HG02623 (cell line): Measurements from ENCODE around the gene SAP30L.
A peak's percentile ranks its signal among the peaks of the same experiment; 100 is the strongest.

Experiments
- ATAC-seq: cut with Tn5 transposase; IDR thresholded peaks from one replicate; pipeline ENCODE4 v1.9.1; 2021; ENCODE audit warnings: moderate library complexity; ENCODE audit not compliant: unreplicated experiment

Gene SAP30L

DNA sequence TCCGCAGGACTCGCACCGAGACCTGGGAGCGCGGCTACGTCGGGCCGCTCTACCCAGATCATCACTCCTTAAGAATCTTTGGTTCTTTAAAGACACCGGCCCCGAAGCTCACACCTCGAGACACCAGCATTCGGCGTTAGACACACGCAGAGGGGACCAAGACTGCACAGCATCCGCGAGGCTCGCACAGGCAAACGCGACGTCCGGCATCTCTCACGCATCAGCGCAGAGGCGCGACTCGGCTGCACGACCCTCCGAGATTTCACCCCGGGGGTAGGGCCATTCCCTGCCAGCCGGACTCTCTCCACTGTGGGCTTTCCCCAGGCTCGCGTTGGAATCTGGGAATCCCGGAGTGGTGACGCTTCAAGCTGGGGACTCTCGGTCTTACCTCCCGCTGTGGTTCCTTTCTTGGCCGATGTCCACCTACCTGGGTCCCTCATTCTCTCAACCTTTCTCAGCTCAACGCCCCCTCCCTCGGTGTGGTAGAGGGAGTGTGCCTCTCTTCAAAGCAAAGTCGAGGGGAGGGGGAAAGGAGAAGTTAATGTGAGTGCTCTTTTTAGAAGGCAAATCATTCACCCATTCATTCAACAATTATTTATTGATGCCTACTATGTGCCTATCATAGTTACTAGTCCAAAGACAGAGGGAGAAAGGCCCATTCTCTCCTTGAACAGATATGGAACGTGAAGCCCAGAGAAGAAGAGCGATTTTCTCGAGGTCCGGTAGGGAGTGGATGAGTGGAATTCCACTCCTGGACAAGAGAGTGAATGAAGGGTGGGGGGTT lies 33.6 kb downstream of the SAP30L start:
- no peak for ATAC-seq

DNA sequence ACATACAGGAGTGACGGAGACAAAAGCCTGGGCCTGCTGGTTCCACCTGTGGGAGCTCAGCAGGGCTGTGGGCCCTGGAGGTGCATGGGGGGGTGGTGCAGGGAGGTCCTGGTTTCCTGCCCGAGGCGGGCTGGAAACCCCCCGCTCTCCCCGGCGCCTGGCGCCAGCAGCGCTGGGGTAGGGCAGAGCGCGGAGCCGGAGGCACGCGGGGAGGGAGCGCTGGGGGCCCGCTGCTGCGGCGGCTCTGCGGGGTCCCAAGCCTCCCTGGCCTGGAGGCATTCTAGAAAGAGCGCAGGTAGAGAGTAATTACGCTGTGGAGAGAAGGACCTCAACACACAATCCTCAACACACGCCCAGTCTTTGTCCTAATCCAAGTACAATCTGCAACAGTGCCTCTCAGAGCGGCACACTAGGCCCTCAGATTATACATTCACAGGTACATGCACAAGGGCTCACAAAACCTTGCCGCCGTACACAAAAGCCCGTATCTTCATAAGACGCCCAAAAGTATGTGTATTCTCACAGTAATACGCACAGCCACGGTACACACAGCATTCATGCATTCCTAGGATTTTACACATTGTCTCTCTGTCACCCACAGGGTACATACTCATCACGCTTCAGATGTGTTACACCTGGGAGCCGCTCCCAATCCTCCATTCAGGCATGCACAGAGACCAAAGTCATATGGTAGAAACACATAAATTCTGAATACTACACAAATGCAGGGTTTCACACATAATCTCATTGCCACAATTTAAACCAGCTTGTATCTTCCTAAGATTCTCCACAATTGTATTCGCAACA lies 34.4 kb downstream of the SAP30L start:
- ATAC-seq: no peak

DNA sequence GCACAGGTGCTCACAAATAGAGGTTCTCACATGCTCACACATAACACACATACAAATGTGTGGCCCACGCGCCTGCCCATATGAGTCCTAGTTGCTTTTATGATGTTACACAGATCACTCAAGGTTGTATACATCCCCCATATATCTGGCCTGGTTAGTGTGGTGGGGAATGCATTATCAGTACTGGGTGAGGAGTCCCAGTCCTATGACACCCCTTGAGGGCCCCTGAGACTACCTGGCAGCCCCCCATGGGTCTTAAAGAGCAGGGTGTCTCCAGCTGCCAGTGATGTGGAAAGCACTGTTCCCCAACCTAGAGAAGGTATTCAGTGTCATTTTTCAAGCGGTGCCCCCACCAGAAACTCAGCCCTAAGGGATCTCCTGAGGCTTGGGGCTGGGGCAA lies 35.0 kb downstream of the SAP30L start:
- ATAC-seq: no peak

DNA sequence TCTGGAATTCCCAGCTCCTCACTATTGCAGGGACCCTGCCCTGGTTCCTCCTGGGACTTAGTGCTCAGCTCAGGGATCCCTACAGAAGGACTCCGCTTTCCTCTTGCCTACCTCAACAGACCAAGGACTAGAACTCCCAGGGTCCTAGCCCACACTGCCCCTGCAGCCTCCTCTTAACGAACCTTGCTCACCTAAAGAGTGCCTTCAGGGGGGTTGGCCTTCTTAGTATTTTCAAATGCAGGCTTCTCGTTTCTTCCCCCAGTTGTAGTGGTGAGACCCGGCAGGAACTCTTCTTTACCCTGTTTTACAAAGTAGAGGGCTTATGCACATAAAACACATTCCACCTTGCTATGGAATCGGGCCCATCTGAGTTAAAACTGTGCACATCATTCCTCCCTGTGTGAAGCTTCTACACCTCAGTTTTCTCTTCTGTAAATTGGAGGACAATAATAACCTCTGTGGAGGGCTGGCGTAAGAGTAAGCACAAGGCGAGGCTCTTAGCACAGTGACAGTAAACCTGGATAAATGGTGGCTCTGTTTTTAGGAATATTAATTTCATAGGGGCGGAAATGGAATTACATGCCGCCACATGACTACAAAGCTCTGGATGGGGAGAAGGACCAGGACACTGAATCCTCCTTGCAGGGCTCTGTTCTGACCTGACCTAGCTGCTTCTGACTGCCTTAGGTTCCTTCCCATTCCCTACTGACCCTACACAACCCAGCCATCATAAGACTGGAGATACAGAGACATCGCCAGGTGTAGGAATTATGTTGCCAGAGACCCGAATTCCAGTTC lies 36.0 kb downstream of the SAP30L start:
- no peak for ATAC-seq

DNA sequence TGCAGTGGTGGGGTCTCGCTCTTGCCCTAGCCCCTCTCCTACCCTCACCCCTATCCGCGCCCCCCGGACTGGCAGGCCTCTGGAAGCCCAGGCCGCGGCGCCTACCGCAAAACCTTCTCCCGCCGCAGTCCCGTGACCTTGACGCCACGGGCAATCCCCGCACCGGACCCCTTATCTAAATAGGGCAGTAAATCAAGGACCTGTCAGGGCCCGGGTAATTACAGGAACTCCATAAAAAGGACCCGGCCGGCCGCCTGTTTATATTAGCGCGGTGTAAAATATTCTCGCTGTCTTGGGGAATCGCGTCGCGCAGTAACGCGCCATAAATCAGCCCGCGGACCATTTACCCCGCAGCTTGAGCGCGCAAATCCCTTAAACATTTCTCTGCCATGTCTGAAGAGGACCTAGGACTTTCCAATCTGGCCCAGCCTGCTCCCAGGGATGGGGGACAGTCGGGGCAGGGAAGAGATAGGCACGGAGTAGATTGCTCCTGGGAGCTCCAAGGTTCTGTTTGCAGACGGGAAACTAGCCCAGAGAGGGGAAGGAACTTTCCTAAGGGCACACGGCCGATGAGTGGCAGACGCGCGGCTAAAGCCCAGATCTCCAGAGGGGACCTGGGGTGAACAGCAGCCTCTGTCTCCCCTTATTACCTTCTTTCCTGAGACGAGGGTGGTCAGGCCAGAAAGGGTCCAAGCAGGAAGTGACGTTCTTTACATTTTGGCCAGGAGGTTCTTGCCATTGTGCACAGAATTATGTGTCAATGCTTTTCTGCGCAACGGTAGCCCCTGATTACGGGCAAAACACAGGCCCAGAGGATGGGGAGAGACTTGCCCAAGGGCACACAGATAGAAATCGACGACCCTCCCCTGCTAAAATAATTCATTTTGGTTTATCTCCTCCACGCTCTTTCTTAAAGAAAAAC lies 37.0 kb downstream of the SAP30L start:
- no peak for ATAC-seq

DNA sequence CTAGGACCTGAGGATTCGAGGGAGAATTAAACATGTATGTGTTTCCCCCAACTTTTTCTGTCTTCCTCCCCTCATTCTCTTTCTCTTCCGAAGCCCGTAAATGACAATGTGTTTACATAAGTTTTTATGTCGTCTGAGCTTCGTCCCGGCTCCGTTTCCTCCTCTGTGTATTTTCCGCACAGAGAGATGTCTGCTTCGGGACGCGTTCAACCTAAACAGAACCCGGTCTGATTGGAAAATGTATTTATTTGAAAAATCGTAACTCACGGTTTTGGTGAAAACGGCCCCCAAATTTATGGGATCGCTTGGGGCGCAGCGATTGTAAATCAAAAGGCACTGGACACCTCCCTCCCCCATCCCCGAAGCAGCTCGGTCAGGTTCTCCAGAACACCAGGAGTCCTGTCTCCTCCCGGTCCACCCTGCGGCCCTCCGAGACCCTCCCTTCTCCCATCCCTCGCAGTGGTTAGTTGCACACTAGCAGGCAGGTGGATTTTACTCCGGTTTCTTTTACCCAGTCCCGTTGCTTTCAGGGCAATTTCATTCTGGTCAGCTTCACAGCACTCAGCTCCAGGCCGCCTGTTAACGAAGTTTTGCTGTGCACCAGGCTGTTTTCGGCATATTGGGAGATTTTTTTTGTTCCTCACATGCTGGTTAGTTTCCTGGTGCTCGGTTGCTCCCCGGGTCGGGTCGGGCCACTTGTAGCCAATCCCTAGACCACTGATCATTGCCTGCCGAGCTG lies 38.0 kb downstream of the SAP30L start:
- ATAC-seq: no peak

DNA sequence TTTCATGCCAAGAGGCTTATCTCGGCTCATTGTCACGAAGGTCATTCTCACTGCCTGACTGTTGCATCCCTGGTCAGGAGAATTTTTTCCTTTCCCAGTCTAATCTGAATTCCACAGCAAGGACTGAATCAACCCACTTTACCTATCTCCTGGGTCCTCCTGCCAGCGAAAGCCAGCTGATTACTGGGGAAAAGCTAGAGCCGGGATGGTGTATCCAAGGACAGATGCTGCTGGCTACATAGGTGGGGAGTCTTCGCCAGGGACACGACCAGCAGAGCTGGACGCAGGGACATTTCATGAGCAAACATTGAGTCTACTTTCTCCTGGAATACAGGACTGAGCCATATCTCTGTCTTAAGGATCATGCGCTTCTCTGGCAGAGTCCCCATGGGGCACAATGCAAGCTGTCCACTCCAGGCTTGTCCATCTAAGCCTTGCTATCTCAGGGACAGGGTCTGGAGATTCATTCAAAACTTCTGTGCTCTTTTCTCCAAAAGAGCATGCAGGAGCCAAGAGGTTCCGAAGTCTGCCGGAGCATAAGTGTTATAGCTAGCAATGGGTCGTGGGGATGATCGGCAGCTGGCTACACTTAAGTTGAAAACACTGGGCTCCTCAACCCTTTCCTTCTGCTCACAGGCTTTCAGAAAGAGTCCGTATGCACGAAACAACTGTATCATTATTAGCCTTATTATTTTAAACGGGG lies 38.7 kb downstream of the SAP30L start:
- no peak for ATAC-seq

DNA sequence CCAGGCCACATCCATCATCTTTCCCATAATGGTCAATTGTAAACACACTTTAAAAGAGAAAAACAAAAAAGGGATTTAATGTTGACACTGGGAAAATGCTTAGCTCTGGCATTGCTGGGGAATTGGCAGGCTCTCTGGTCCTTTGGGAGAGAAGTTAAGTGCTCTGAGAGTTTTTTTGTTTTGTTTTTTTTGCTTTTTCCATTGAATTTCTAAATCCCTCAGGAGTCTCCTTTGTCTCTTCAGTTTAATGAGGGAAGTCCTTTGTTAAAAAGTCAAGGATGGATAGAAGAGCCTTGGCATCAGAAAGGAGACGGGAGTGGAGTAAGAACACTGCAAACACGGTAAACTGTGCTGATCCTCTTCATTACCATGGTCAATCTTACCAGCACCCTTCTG lies 39.3 kb downstream of the SAP30L start:
- ATAC-seq: no peak

DNA sequence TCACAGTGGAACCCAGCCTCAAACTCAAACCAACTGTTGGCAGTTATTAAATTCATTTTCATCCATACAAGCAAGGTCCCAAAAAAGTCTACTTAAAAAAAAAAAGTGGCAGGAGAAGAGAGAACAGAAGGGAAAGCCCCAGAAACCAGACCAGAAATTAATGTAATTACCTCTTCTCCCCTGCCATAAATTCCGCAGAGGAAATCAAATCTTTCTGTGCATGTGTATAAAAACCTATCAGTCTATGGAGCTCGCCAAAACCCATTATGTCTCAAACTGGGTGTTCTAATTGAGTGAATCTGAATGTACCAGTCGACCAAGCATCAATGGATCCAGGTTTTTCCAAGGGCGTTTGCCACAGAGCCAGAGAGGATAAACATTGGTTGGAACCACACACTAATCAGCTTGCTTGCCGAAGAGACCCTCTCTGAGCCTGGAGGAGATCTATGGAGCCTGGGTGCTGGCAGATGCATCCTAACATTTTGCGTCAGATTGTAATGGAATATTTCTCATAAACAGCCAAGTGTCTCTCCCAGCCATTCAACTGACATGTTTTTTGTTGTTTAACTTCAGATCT lies 40.1 kb downstream of the SAP30L start:
- no peak for ATAC-seq

DNA sequence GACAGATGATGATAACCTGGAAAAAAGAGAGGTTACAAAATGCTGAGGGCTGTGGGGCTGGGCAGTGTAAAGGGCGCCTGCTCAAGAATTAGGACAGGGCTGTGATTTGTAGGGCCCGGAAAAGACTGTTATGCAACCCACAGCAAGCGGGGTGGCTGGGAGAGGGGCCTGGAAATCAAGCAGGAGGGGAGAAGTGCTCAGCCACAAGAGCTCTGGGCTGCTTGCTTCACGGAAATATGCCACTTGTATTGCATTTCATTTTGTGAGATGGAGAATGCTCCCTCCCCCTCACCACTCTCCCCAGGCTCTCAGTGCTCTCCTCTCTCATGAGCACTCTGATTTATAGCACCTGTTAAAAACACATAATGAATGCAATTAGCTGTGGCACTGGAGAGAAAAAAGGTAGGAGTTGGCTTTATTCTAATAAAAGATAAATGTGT lies 40.6 kb downstream of the SAP30L start:
- ATAC-seq: no peak

DNA sequence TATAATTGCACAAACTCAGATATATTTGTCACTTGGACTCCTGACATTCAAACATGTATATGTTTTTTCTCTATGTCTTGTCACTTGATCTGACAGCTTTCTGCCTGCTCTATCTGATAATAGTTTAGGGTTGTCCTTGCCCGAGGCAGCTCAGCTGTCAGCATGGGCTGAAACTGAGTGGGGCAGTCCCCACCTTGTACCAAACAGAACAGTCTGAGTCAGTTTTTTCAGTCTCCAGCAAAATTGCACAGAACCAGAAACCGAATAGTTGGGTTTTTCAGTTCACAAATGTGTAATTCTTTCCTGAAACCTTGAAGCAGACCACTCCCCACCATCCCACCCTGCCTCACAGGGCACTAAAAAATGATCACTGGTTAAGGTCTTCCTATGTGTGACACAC lies 41.7 kb downstream of the SAP30L start:
- ATAC-seq: peak; percentile 99

DNA sequence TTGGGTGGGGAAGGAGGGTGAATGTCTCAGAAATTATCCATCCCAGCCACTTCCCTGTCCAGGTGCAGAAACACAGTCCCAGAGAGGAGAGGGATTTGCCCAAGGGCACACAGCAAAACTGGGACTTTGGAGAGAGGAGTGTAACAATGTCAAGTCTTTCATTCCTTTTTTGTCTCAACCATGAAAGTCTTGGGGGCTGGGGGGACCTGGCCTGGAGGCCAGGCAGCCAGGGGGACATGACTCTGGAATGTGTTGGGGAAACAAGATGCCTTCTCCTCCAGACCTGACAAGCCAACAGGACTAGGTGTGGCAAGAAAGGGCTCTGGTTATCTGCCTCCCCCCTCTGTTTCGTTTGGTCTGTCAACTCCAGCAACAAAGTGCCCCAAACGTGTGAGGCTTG lies 46.1 kb downstream of the SAP30L start:
- ATAC-seq: no peak

DNA sequence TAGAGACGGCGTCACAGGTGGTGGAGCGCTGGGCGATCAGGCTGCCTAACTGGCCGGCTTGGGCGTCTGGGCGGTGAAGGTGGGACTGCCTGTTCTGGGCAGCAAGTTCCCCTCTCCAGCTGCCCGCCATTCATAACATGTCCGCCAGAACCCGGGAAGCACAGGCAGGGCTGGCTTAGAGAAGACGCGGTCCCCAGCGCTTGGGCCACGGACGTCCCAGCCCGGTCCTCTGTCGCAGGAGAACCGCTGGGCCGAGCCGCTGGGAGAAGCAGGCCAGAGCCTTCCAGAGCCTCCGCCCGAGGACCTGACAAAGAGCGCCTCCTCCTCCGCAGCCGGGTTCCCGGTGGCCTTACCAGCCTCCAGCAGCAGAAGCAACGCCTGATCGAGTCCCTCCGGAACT lies 47.5 kb downstream of the SAP30L start:
- ATAC-seq: no peak

DNA sequence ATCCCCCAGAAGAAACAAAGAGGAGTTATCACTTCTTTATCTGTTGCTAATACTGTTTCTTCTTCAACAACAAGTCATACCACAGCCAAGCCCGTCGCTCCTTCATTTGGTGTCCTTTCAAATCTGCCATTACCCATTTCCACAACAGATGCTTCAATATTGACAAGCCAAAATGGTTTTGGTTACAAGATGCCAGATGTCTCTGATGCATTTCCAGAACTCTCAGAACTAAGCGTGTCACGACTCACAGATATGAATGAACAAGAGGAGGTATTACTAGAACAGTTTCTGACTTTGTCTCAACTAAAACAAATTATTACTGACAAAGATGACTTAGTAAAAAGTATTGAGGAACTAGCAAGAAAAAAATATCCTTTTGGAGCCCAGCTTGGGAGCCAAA lies 48.2 kb downstream of the SAP30L start:
- ATAC-seq: no peak

DNA sequence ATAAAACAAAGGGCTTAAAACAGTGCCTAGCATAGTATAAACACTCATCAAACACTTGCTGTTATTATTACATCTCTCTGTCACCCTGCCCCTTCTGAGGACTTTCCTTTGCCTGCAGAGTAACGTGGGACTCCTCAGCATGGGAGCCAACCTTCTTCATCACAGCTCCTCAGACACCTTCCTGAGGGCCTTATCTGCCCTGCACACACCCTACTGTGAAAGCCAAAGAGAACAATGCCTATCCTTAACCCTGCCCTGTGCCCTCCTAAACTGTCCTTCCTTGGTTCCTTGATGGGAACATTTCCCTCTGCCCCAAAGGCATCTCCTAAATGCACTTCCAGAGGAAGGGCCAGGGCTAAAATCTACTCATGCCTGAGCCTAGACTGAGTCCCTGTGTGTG lies 52.8 kb downstream of the SAP30L start:
- no peak for ATAC-seq

DNA sequence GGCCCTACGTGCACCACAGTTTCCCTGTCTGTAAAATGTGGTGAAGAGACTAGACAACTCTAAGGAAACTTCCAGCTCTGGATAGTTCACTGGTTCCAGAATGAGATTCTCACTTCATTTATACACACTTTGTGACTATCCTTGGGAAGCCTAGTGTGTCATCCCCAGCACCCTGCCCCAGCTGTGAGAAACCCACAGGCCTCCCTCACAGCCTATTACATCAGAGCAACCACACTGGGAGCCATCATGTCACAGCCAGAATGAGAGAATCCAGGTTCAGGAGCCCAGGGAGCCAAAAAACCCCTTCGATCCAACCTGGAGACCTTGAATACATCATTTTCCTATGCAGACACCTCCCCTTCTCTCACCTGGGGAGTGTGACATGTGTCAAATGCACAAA lies 53.2 kb downstream of the SAP30L start:
- ATAC-seq: no peak

DNA sequence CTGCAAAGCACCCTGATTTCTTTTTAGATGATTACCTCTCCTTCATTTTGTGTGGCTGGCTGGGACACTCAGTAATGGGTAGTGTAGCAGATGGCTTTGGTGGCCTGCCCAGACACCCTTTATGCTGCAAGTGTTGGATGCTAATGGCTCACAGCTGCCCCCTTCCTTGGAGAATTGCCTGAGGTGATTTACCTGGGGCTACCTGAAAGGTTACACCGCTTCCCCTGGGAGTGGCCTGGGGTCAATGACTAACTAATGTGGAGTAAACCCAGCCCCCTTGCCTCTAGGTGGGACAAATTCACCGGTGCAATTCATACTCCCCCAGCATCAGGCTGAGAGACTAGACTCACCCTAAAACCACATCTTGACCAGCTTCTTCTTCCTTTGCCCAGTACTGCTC lies 55.8 kb downstream of the SAP30L start:
- no peak for ATAC-seq

DNA sequence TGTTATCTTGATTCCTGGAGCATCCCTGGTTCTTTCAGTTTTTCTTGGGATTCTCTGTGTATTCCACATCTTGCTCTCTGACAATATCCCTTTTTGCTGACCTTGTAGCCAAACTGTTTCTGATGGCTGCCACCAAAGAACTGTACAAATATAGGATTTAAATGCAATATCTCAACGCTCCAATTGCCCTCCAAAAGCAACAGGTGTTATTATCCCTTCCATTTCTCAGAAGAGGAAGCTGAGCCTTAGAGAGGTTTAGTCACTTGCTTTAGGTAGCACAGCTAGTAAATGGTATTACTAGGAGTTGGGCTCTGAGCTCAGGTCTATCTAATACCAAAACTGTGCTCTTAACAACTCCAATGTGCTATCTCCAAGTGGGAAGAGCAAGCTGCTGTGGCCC lies 56.4 kb downstream of the SAP30L start:
- no peak for ATAC-seq

DNA sequence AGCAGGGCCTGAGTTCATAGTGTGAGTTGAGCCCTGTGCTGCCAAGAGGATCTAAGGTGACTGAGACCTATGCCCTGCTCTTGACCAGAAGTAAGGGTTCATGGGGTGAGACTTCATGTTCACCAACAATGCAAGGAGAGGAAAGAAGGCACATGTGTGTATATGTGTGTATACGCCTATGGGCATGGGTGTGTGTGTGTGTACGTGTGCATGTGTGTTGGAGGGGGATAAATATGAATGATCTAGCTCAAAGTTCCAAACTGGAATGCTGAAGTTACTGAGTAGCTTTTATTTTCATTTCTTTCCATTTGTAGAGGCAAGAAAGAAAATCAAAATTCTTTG lies 57.9 kb downstream of the SAP30L start:
- no peak for ATAC-seq
